K562 (cell line): ENCODE results near the gene RBPJL. TPM values are rescaled to one million over a fixed set of nuclear protein-coding genes. Genes with fewer than 3 reads are reported as not detected.

Experiments used
- ATAC-seq: fragments of 200-7000 bp; cut with Tn5 transposase; 3 replicates; pipeline ENCODE4 v1.9.1; 2020; ENCODE audit warnings: moderate library complexity
- BruUV-seq: library from RNA; stranded (reverse); fragments of 400-500 nt; replicated peaks from 2 replicates; lab custom pipeline; 2021; lab: Mats Ljungman, UMichigan
- CTCF ChIA-PET: fragments of 300-600 bp; formaldehyde crosslinking; extraction: SDS; loops from one replicate; lab custom pipeline; 2021; ENCODE audit warnings: low intra/inter-chr PET ratio; lab: Yijun Ruan, JAX
- POLR2A ChIA-PET: fragments of 300-600, 350-650 bp; sonication (Branson Sonifier 250); formaldehyde crosslinking; extraction: SDS; loops from one replicate; lab custom pipeline; 2021; ENCODE audit warnings: antibody characterized with exemption, inconsistent platforms; lab: Yijun Ruan, JAX
- DNase-seq, 4 experiments: peaks; one replicate each; pipeline versions ENCODE4 v3.0.0 to v3.0.0-alpha.2; 2011 to 2018; ENCODE audit warnings: low spot score in 3 of 4, mixed read lengths in 3 of 4; ENCODE audit errors: extremely low read depth in 1 of 4
- FAIRE-seq: peaks from 2 replicates; lab custom pipeline; 2011; peaks lifted over from hg19 to GRCh38; lab: Jason Lieb, UNC
- H2AFZ ChIP-seq: 2 replicates; pipeline ENCODE4 v1.6.0; 2011; ENCODE audit warnings: low read depth, low read length, control low read depth, inconsistent platforms
- H3K27ac ChIP-seq: fragments of 200-600 bp; 3 replicates; pipeline ENCODE4 v1.8.0; 2011; ENCODE audit warnings: low read depth, mild to moderate bottlenecking, control low read depth, inconsistent platforms, low read length, moderate library complexity, mixed read lengths; ENCODE audit errors: extremely low read depth
- H3K27me3 ChIP-seq, 2 experiments: fragments of 300-600 bp in 1 of 2; 2 replicates in 1 of 2; 3 replicates in 1 of 2; pipeline versions ENCODE4 v1.6.0 to v1.8.0; 2011; ENCODE audit warnings: inconsistent platforms in 2 of 2, low read length in 2 of 2, mild to moderate bottlenecking in 1 of 2, mixed read lengths in 1 of 2, moderate library complexity in 1 of 2; ENCODE audit not compliant: control insufficient read depth in 2 of 2, insufficient read depth in 2 of 2
- H3K36me3 ChIP-seq: fragments of 300-600 bp; 3 replicates; pipeline ENCODE4 v1.8.0; 2011; ENCODE audit warnings: mild to moderate bottlenecking, low read length, inconsistent platforms; ENCODE audit not compliant: control insufficient read depth, insufficient read depth
- H3K4me1 ChIP-seq, 2 experiments: fragments of 200-600 bp in 1 of 2; replicated peaks in 1 of 2; 2 replicates in 1 of 2; 3 replicates in 1 of 2; pipeline versions ENCODE4 v1.5.1 to v1.8.0; 2011; ENCODE audit warnings: inconsistent platforms in 2 of 2, low read length in 2 of 2, mild to moderate bottlenecking in 1 of 2, mixed read lengths in 1 of 2, moderate library complexity in 1 of 2; ENCODE audit not compliant: control insufficient read depth in 2 of 2, insufficient read depth in 2 of 2
- H3K4me2 ChIP-seq: 2 replicates; pipeline ENCODE4 v1.6.1; 2011; ENCODE audit warnings: low read length, control low read depth, inconsistent platforms, mixed read lengths; ENCODE audit not compliant: insufficient read depth
- H3K4me3 ChIP-seq: fragments of 200-600 bp; sonication (generic), shearing (Covaris generic); 2 replicates; pipeline ENCODE4 v1.5.1; 2016; ENCODE audit warnings: control low read depth, inconsistent platforms
- H3K79me2 ChIP-seq: fragments of 200-600 bp; 3 replicates; pipeline ENCODE4 v1.8.0; 2011; ENCODE audit warnings: low read length, inconsistent platforms; ENCODE audit not compliant: control insufficient read depth, insufficient read depth
- H3K9ac ChIP-seq, 2 experiments: 2 replicates each; pipeline versions ENCODE4 v1.6.0 to v1.6.1; 2011; ENCODE audit warnings: low read depth in 2 of 2, low read length in 2 of 2, control low read depth in 1 of 2, inconsistent platforms in 1 of 2, mild to moderate bottlenecking in 1 of 2, mixed read lengths in 1 of 2; ENCODE audit not compliant: insufficient read depth in 1 of 2
- H3K9me1 ChIP-seq: one replicate; pipeline ENCODE4 v1.6.0; 2011; ENCODE audit warnings: inconsistent platforms, mild to moderate bottlenecking, low read length, moderate library complexity; ENCODE audit not compliant: control insufficient read depth, insufficient read depth
- H3K9me3 ChIP-seq: replicated peaks from 2 replicates; pipeline ENCODE4 v1.5.1; 2011; ENCODE audit warnings: low read depth, low read length, inconsistent platforms; ENCODE audit not compliant: control insufficient read depth, insufficient read depth
- H4K20me1 ChIP-seq: replicated peaks from 2 replicates; pipeline ENCODE4 v1.6.1; 2011; ENCODE audit warnings: low read length, inconsistent platforms, mixed read lengths; ENCODE audit not compliant: control insufficient read depth, insufficient read depth
- HMGN3 ChIP-seq: IDR thresholded peaks from 2 replicates; pipeline ENCODE4 v1.6.1; 2011; ENCODE audit warnings: borderline replicate concordance, low read depth, mild to moderate bottlenecking, mixed read lengths, low read length; ENCODE audit not compliant: insufficient read length; ENCODE audit errors: extremely low read depth
- MYC ChIP-seq, 2 experiments: fragments of 250-450 bp in 1 of 2; sonication (Bioruptor Pico) in 1 of 2; IDR thresholded peaks; 2 replicates each; pipeline versions ENCODE4 v1.5.1 to v1.6.1; 2012 to 2021; ENCODE audit warnings: low read depth in 2 of 2, borderline replicate concordance in 1 of 2, improper control_type of control experiment in 1 of 2, low read length in 1 of 2, mild to moderate bottlenecking in 1 of 2, moderate library complexity in 1 of 2
- RBFOX2 ChIP-seq: fragments of 200-400 bp; formaldehyde crosslinking; IDR thresholded peaks from 2 replicates; pipeline ENCODE4 v1.6.1; 2017; ENCODE audit warnings: low read depth, mild to moderate bottlenecking, low read length, moderate library complexity
- RUNX1 ChIP-seq: sonication (generic); IDR thresholded peaks from 2 replicates; pipeline ENCODE4 v1.6.1; 2016; ENCODE audit warnings: antibody characterized with exemption, low read depth
- WGBS: fragments of 100-300 bp; shearing (Covaris generic); methylation state at CpG from one replicate; pipeline ENCODE4 v1.1.6; 2016; ENCODE audit warnings: low coverage, mixed read lengths; ENCODE audit not compliant: insufficient coverage; ENCODE audit errors: missing lambda C conversion rate; 5-methylcytosine and 5-hydroxymethylcytosine counted together
- in situ Hi-C: fragments of 300-500 bp; cut with MboI; formaldehyde crosslinking; loops from 4 replicates; pipeline ENCODE4 v1.15.0; 2018; ENCODE audit warnings: inconsistent platforms, mixed read lengths
- intact Hi-C: fragments of 100-400 bp; cut with micrococcal nuclease; formaldehyde crosslinking; loops from 2 replicates; pipeline ENCODE4 v1.14.2; 2022
- polyA plus RNA-seq, 8 experiments: library from polyadenylated mRNA; depleted of rRNA in 4 of 8; stranded (reverse) in 5 of 8; unstranded in 3 of 8; fragments of >200 nt; fragmentation: Nextera tagmentation in 2 of 8; fragmentation: Illumina TruSeq in 1 of 8; extraction: Ambion mirVana in 2 of 8; extraction: Trizol in 1 of 8; gene quantifications; 2 replicates each; pipeline versions ENCODE4 v1.2.1 to v1.2.3, GENCODE V29; 2011 to 2014; ENCODE audit warnings: inconsistent platforms in 1 of 8, missing spikeins in 1 of 8
- total RNA-seq, 7 experiments: library from RNA; depleted of rRNA in 6 of 7; stranded (reverse); fragments of >200 nt in 6 of 7; fragmentation: Illumina TruSeq in 2 of 7; extraction: Trizol in 2 of 7; gene quantifications; 2 replicates each; pipeline versions ENCODE4 v1.2.1 to v1.2.3, GENCODE V29; 2011 to 2021; ENCODE audit warnings: low replicate concordance in 1 of 7

Gene RBPJL
- total and polyA plus RNA-seq, 9 of the 15 experiments (the other 6 are each of a cell fraction or from before 2014, with no cell fraction given) = not detected

DNA sequence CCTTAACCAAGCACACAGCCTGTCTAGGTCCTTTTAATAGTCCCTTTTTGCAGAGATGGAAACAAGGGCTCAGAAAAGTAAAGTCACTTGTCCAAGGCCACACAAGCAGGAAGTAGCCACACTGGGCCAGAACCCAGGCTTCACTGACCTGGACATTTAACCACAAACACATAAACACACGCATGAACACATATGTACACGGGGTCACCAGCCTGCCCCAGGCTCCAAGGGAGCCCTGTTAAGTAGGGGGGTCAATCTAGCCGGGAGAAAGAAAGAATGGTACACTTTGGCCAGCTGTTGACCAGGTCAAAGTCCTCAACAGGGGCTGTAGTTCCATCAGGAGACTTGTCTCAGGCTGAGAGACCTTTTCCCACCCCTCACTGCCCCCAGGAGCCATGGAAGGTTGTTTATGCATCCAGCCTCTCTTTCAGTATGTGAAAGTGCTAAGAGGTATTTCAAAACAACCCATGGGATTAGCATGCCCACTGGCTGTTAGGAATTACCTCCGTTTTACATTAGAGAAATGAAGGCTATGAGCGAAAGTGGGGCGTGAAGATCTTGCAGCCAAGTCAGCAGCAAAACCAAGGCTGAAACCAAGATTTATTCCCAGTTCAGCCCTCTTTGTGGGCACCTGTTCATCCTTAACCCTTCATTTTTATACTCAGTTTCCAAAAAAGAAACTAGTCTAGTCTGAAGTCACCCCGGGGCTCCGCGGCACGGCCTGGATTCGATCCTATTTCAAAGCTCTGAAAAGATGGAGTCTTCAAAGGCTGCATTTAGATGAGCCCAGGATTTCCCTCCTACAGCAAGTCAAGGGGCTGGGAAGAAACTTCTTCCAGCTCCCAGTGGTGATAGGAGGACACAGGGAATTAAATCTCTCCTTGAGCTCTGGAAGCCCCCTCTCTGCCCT, 31.7 kb downstream of the RBPJL start:
- Histone ChIP-seq H2AFZ (peak overlapping the region; percentile 61), H3K4me3 (no peak overlapping the region), H3K4me1 (peaks cover 60 to 61% of the 10 kb centered on the region in 2 experiments), H3K9me1 (no peaks in the 10 kb centered on the region), H3K27ac (peak overlapping the region; percentile 58), H3K36me3 (peaks cover 9% of the 10 kb centered on the region; the same call in 1 of the 3 replicates), H3K79me2 (peaks cover 6% of the 10 kb centered on the region; the same call in 1 of the 3 replicates), H3K4me2 (peak overlapping the region; percentile 67), H4K20me1 (0 out of 2 replicates have a peak, but pooled peaks cover 6% of the 10 kb centered on the region)
- intact Hi-C loops = no loop called here
- in situ Hi-C loops = no loop called here
- DNase-seq = no peak
- POLR2A ChIA-PET = interaction anchor here (0.6 to 4.1 kb wide), 4 partner anchors 9 to 31 kb away, joined by 3 to 32 read pairs (median 4); partner anchors contain the start of gene SDC4
- BruUV-seq = no TSS peak
- 68% methylated on average over 11 of the region's 11 CpGs for WGBS
- 0 out of 2 replicates have a peak, but pooled peaks have one; percentile 22 for TF ChIP-seq RUNX1
- 0 out of 2 replicates have a peak, but pooled peaks have one; percentile 0 for TF ChIP-seq MYC (IDR thresholded peaks at IDR 0.05; ENCODE audit: low read depth, low read length)
- TF ChIP-seq MYC (CRISPR knock-in tag; IDR thresholded peaks at IDR 0.05; ENCODE audit: borderline replicate concordance, low read depth) = no peak
- 0 out of 2 replicates have a peak, but pooled peaks have one; percentile 20 for TF ChIP-seq RBFOX2
- no peak for TF ChIP-seq HMGN3
- TF ChIP-seq, all 486 proteins: peak for 3
- ATAC-seq (no peak), FAIRE-seq (no peak)
- no peaks in the 10 kb centered on the region for H3K9me3 ChIP-seq
- H3K27me3 ChIP-seq = no peaks in the 10 kb centered on the region
- CTCF ChIA-PET = no interaction called here
- peak overlapping the region; percentile 41 to 83; a peak in 2 of 4 replicates for H3K9ac ChIP-seq
